ENCODE results near the gene CRELD2.

DNA sequence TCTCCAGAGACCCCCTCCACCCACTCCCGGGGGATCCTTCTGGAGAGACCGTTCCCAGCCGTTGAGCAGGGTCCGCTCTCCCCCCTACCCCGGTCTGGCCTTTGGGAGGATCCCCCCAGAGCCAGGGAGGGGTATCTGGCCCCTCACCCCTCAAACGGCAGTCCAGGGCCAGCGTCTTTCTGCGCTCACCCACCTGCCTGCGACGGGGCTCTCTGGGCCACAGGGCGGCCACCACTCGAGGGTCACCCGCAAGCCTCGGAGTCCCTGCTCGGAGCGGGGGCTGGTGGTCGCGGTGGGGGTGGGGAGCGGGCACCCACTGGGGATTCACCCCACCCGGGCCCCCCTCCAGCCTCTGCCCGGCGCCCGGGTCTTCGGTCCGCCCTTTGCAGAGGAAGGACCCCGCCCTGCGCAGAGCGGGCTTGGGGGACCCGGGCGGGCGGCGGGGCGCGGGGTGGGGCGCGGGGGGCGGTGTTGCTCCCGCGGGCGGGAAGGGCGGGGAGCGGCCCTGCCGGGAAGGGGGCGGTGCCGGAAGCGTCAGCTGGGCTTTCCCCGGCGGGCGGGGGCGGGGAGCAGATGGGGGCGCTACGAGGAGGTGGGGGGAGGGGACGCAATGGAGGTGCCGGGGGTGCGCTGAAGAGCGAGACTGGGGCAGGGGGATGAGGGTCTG lies 16.6 kb downstream of the CRELD2 start:
- TF ChIP-seq, protein P1, sequence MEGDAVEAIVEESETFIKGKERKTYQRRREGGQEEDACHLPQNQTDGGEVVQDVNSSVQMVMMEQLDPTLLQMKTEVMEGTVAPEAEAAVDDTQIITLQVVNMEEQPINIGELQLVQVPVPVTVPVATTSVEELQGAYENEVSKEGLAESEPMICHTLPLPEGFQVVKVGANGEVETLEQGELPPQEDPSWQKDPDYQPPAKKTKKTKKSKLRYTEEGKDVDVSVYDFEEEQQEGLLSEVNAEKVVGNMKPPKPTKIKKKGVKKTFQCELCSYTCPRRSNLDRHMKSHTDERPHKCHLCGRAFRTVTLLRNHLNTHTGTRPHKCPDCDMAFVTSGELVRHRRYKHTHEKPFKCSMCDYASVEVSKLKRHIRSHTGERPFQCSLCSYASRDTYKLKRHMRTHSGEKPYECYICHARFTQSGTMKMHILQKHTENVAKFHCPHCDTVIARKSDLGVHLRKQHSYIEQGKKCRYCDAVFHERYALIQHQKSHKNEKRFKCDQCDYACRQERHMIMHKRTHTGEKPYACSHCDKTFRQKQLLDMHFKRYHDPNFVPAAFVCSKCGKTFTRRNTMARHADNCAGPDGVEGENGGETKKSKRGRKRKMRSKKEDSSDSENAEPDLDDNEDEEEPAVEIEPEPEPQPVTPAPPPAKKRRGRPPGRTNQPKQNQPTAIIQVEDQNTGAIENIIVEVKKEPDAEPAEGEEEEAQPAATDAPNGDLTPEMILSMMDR (optimal IDR thresholded peaks at IDR 0.05 in 1 of 3, IDR thresholded peaks at IDR 0.05 in 1 of 3, conservative IDR thresholded peaks at IDR 0.05 in 1 of 3; ENCODE audit: extremely low read depth in 1 of 3, insufficient read depth in 2 of 3, low read length in 3 of 3), result no peak
- TF ChIP-seq EZH2 (IDR thresholded peaks at IDR 0.05; ENCODE audit: low read length), result no peak
